H54 (cell line): Measurements from ENCODE around the gene MISP.

Experiments
- DNase-seq: peaks from one replicate; pipeline ENCODE4 v3.0.0; 2011; ENCODE audit warnings: low spot score, mixed read lengths; ENCODE audit not compliant: insufficient read length
- FAIRE-seq: peaks from 3 replicates; lab custom pipeline; 2011; peaks lifted over from hg19 to GRCh38; lab: Jason Lieb, UNC
- POLR2A ChIP-seq: IDR thresholded peaks from 2 replicates; pipeline ENCODE4 v1.6.1; 2011; ENCODE audit warnings: low read depth, mild to moderate bottlenecking, low read length

MISP gene

GRCh38 chr19:781800-782184, 30.9 kb downstream of the MISP start:
- FAIRE-seq (no peak), DNase-seq (no peak)
- TF ChIP-seq POLR2A: no peak

- TF ChIP-seq POLR2A: no peak
- DNase-seq (peak; percentile 71), FAIRE-seq (no peak)
Observed at GRCh38 chr19:782185-782877, 31.4 kb downstream of the MISP start.

- no peak for TF ChIP-seq POLR2A
- no peak for FAIRE-seq
- DNase-seq: no peak
Observed at GRCh38 chr19:782878-783668, 32.2 kb downstream of the MISP start.

GRCh38 chr19:784541-784940, 33.6 kb downstream of the MISP start:
- FAIRE-seq: no peak
- no peak for DNase-seq
- no peak for TF ChIP-seq POLR2A

GRCh38 chr19:787536-787935, 36.6 kb downstream of the MISP start:
- DNase-seq (no peak), FAIRE-seq (no peak)
- TF ChIP-seq POLR2A: no peak

GRCh38 chr19:788686-788982, 37.7 kb downstream of the MISP start:
- no peak for DNase-seq
- FAIRE-seq: no peak
- TF ChIP-seq POLR2A: no peak

GRCh38 chr19:788983-789700, 38.2 kb downstream of the MISP start:
- FAIRE-seq: no peak
- TF ChIP-seq POLR2A: no peak
- DNase-seq: no peak

- FAIRE-seq (no peak), DNase-seq (no peak)
- no peak for TF ChIP-seq POLR2A
Observed at GRCh38 chr19:789701-790060, 38.8 kb downstream of the MISP start.

- FAIRE-seq: no peak
- TF ChIP-seq POLR2A: no peak
Observed at GRCh38 chr19:791007-791566, 40.2 kb downstream of the MISP start.

GRCh38 chr19:791567-792305, 40.8 kb downstream of the MISP start:
- no peak for TF ChIP-seq POLR2A
- no peak for DNase-seq
- FAIRE-seq: no peak

More at GRCh38 chr19:791007-791566, 40.2 kb downstream of the MISP start:
- no peak for DNase-seq

GRCh38 chr19:792306-792885, 41.5 kb downstream of the MISP start:
- no peak for FAIRE-seq
- no peak for TF ChIP-seq POLR2A
- DNase-seq: no peak

GRCh38 chr19:793806-794205, 42.9 kb downstream of the MISP start:
- TF ChIP-seq POLR2A: no peak
- FAIRE-seq: no peak
- no peak for DNase-seq

GRCh38 chr19:795073-795611, 44.2 kb downstream of the MISP start:
- FAIRE-seq: no peak
- no peak for TF ChIP-seq POLR2A
- peak; percentile 15 for DNase-seq
